ENCODE data around the gene CCDC70.
"Not testable (repeated sequence)": the region's sequence is repeated elsewhere in the genome, so short reads cannot be mapped to it uniquely, and the experiment has no call there.

The CCDC70 gene

DNA sequence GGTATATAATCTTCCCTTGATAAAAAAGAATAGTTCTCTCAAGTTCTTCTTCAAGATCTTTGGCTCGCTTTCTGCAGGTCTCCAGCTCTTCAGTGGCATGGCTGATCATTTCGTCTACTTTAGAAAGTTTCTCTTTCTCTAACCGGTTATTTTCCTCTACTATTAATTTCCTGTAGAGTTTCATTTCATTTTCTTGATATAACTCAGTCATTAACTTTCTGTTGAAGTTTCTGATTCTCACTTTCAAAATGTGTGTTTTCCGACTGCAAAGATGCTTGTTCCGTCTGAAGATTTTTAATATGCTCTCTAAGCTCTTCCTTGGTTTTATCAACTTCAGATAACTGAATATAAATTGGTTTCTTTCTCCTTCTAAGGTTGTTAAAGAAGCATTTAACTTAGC is 47.5 kb downstream of the CCDC70 start:
- not testable (repeated sequence) for DNase-seq (ENCODE audit: low read depth)

DNA sequence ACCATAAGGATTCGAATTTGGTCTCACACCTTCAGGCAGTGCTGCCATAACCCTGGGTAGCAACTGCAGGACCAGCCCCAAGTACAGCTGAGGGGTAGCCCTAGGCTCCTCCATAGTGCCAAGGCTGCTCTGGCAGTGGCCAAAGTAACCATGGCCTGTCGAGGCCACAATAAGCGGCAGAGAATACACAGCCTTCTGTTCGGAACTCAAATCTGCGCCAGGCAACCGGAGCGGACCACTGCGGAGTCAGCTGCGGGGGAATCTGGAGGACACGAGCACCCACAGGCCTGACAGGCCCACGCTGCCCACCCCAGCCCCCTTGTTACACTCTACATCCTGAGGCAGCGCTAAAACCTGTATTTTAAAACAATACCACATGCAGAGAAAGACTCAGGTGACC is 48.7 kb downstream of the CCDC70 start:
- DNase-seq (ENCODE audit: low read depth) = no peak

DNA sequence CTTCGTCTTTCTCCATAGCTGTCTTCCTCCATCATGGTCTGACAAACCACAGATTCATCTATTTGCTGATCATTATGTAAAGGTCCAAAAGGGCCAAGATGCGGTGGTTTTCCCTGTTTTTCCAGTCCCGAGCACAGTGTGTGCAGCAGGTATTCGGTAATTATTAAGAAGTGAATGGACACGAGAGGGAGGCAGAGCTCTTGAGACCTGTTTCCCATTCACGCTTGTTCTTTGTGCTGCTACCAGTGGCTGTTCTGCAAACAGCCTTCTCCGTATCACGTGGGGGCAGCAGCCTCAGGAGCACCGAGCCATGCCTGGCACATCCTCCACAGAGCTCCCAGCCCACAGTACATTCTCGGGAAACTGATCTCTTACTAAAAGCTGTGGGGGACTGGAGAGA is 50.3 kb downstream of the CCDC70 start:
- DNase-seq (ENCODE audit: low read depth) = no peak

DNA sequence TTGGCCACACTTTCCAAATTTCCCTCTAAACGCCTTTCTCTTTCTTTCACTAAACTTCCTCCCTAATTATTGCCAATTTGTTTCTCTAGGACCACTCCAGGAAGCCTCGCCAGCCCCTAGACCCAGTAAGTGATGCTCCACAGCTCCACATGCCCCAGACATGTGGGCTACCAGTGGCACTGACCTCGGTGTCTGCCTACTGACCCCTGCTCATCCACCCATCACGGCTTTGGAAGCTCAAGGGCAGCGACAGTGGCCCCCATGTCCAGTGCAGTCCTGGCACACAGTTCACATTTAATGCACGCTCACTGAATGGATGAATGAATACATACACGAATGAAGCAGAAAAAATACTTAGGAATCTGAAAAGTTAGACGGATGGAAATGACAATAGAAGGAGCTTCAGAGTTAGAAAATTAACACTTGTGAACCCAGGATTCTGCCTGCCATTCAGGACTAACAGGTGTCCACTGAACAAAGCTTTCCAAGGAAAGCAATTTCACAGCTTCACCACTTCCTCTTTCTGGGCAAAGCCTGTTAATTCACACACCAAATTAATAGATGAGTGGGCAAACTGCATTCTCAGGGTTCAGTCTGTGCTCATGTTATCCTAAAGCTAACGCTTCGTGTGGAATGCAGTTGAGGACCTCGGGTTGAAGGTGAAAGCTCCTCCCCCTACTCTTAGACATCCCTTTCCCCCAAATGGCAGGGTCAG is 50.9 kb downstream of the CCDC70 start:
- DNase-seq (ENCODE audit: low read depth) = no peak

DNA sequence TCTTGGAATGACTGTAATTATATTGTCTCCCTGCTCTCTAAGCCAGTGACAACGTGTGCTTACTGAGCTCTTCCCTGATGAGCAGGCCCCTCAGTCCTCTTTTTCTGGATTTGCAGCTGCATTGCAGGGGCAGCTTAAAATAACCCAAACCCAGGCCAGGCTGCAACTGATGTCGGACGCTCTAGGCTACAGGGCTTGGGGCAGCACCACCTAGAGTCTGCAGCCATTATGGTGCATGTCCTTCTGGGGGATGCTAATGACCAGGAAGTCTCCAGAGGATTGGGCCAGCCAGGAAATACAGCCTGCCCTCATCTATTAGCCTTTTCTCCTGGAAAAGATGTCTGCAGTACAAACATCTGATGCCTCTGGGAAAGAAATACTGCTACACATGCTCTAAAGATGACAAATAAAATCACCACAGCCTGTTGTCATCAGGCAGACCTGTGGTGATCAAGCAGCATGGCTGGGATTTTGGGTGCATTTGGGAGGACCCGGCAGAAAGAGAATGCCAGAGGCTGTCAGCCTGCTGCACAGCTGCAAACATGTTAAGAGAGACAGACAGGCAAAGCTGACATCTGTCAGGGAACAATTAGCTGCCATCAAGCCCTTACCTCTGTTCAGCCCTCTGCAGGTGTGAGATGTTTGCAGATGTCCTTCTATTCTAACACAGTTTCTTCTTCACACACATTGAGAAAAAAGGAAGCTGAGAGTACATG is 51.8 kb downstream of the CCDC70 start:
- DNase-seq (ENCODE audit: low read depth) = no peak

DNA sequence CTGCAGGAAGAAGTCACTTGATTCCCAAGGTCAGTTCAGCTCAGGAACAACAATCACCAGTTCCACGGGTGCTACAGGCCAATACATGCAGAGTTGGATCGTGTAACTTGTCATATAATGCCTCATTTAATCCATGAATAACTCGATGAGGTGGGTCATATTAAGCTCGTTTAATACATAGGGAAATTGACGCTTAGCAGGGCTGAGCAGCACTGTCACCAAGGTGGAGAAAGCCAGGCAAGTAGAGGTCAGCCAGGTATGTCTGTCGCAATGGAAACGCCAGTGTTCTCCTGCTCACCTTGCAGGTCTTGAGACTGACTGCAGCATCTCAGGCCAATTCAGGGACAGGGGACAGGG is 52.3 kb downstream of the CCDC70 start:
- DNase-seq (ENCODE audit: low read depth) = no peak

Measured in HS-5 (cell line).